Endothelial cell of umbilical vein (primary cell): ENCODE results near the gene AKAP12. TPM values are rescaled to one million over a fixed set of nuclear protein-coding genes. Genes with fewer than 3 reads are reported as not detected.
A peak's percentile ranks its signal among the peaks of the same experiment; 100 is the strongest.

Source experiments
- BruUV-seq: library from RNA; stranded (reverse); fragments of 400-500 nt; replicated peaks from 2 replicates; lab custom pipeline; 2021; lab: Mats Ljungman, UMichigan
- CTCF ChIA-PET: fragments of 300-600, 350-600 bp; sonication (Branson Sonifier 250); formaldehyde crosslinking; loops from one replicate; lab custom pipeline; 2021; ENCODE audit warnings: antibody characterized with exemption, inconsistent platforms; lab: Charles Lee
- POLR2A ChIA-PET: fragments of 300-600, 350-600 bp; sonication (Branson Sonifier 250); formaldehyde crosslinking; loops from one replicate; lab custom pipeline; 2021; ENCODE audit warnings: antibody characterized with exemption, inconsistent platforms; lab: Charles Lee
- DNase-seq: peaks from one replicate; pipeline ENCODE4 v3.0.0-alpha.2; 2011; ENCODE audit warnings: low read depth, low spot score
- FAIRE-seq: peaks from 2 replicates; lab custom pipeline; 2011; peaks lifted over from hg19 to GRCh38; lab: Jason Lieb, UNC
- H2AFZ ChIP-seq: 2 replicates; pipeline ENCODE4 v1.6.0; 2012; ENCODE audit warnings: low read depth, low read length, control low read depth, inconsistent platforms
- H3K27ac ChIP-seq: 2 replicates; pipeline ENCODE4 v1.5.1; 2011; ENCODE audit warnings: low read depth, mild to moderate bottlenecking, control low read depth, low read length, moderate library complexity; ENCODE audit not compliant: insufficient read depth
- H3K27me3 ChIP-seq, 2 experiments: 2 replicates each; pipeline versions ENCODE4 v1.6.0 to v1.6.1; 2011; ENCODE audit warnings: low read length in 2 of 2, mixed read lengths in 1 of 2; ENCODE audit not compliant: control insufficient read depth in 2 of 2, insufficient read depth in 2 of 2
- H3K36me3 ChIP-seq, 2 experiments: 2 replicates in 1 of 2; 3 replicates in 1 of 2; pipeline ENCODE4 v1.5.1; 2011; ENCODE audit warnings: low read length in 2 of 2, mild to moderate bottlenecking in 1 of 2, moderate library complexity in 1 of 2; ENCODE audit not compliant: control insufficient read depth in 2 of 2, insufficient read depth in 2 of 2; ENCODE audit errors: extremely low read depth in 1 of 2
- H3K4me1 ChIP-seq: 3 replicates; pipeline ENCODE4 v1.5.1; 2011; ENCODE audit warnings: mild to moderate bottlenecking, low read length; ENCODE audit not compliant: control insufficient read depth, insufficient read depth; ENCODE audit errors: extremely low read depth
- H3K4me2 ChIP-seq: 2 replicates; pipeline ENCODE4 v1.6.1; 2011; ENCODE audit warnings: low read length, control low read depth, mixed read lengths; ENCODE audit not compliant: insufficient read depth
- H3K4me3 ChIP-seq, 3 experiments: fragments of 200-600 bp in 1 of 3; sonication (generic), shearing (Covaris generic) in 1 of 3; replicated peaks in 1 of 3; 2 replicates each; pipeline ENCODE4 v1.5.1; 2011 to 2016; ENCODE audit warnings: control low read depth in 3 of 3, low read length in 3 of 3, mild to moderate bottlenecking in 2 of 3, inconsistent platforms in 1 of 3, low read depth in 1 of 3, moderate library complexity in 1 of 3; ENCODE audit not compliant: insufficient read depth in 1 of 3
- H3K79me2 ChIP-seq: 2 replicates; pipeline ENCODE4 v1.6.0; 2012; ENCODE audit warnings: low read length, inconsistent platforms; ENCODE audit not compliant: control insufficient read depth, insufficient read depth
- H3K9ac ChIP-seq: replicated peaks from 2 replicates; pipeline ENCODE3; 2011; ENCODE audit warnings: low read length, control low read depth; ENCODE audit not compliant: insufficient read depth; ENCODE audit errors: extremely low read depth
- H3K9me1 ChIP-seq: replicated peaks from 3 replicates; pipeline ENCODE4 v1.6.0; 2011; ENCODE audit warnings: mild to moderate bottlenecking, low read length; ENCODE audit not compliant: control insufficient read depth, insufficient read depth; ENCODE audit errors: extremely low read depth
- H3K9me3 ChIP-seq: replicated peaks from 2 replicates; pipeline ENCODE4 v1.5.1; 2012; ENCODE audit warnings: low read length, inconsistent platforms; ENCODE audit not compliant: control insufficient read depth, insufficient read depth
- H4K20me1 ChIP-seq: replicated peaks from 2 replicates; pipeline ENCODE3; 2011; ENCODE audit warnings: mild to moderate bottlenecking, low read length; ENCODE audit not compliant: control insufficient read depth, insufficient read depth; ENCODE audit errors: extremely low read depth
- EZH2 ChIP-seq: IDR thresholded peaks from 2 replicates; pipeline ENCODE4 v1.6.1; 2012; ENCODE audit warnings: borderline replicate concordance, low read depth, mild to moderate bottlenecking, moderate library complexity, low read length, inconsistent platforms; ENCODE audit not compliant: severe bottlenecking
- FOS ChIP-seq: IDR thresholded peaks from 2 replicates; pipeline ENCODE4 v1.6.1; 2011; ENCODE audit warnings: mild to moderate bottlenecking, low read length, moderate library complexity, borderline replicate concordance; ENCODE audit not compliant: insufficient read depth
- GATA2 ChIP-seq: IDR thresholded peaks from 2 replicates; pipeline ENCODE4 v1.7.0; 2011; ENCODE audit warnings: low read depth, mild to moderate bottlenecking, moderate library complexity, mixed read lengths, low read length; ENCODE audit not compliant: insufficient read length, insufficient read depth
- JUN ChIP-seq: IDR thresholded peaks from 2 replicates; pipeline ENCODE4 v1.6.1; 2011; ENCODE audit warnings: borderline replicate concordance, low read depth; ENCODE audit not compliant: insufficient read length, insufficient read depth
- MYC ChIP-seq: IDR thresholded peaks from one replicate; pipeline ENCODE4 v1.6.1; 2011; ENCODE audit warnings: mild to moderate bottlenecking, low read depth, low read length
- POLR2A ChIP-seq: IDR thresholded peaks from 2 replicates; pipeline ENCODE4 v1.6.1; 2012; ENCODE audit warnings: low read depth, mild to moderate bottlenecking, control low read depth, low read length
- POLR2AphosphoS5 ChIP-seq: IDR thresholded peaks from 2 replicates; pipeline ENCODE4 v1.6.1; 2012; ENCODE audit warnings: low read depth, mild to moderate bottlenecking, control low read depth, low read length, moderate library complexity; ENCODE audit not compliant: insufficient read depth
- dilution Hi-C: fragments of 300-500 bp; cut with MboI; formaldehyde crosslinking; loops from one replicate; pipeline ENCODE4 v1.15.0; 2019; ENCODE audit warnings: low sequenced_read_pairs; ENCODE audit not compliant: extremely low pct_ligation_motif_present
- intact Hi-C: fragments of 100-400 bp; cut with micrococcal nuclease; formaldehyde crosslinking; loops from one replicate; pipeline ENCODE4 v1.10.0; 2022
- polyA plus RNA-seq, 4 experiments: library from polyadenylated mRNA; depleted of rRNA in 3 of 4; stranded (reverse) in 3 of 4; unstranded in 1 of 4; fragments of >200 nt; gene quantifications; 2 replicates each; pipeline versions ENCODE4 v1.2.1 to v1.2.3, GENCODE V29; 2011 to 2012; ENCODE audit warnings: missing spikeins in 1 of 4
- total RNA-seq: library from RNA; stranded (reverse); gene quantifications from 2 replicates; pipeline ENCODE4 v1.2.3, GENCODE V29; 2021
- TF ChIP-seq, protein P1 (sequence below): IDR thresholded peaks from 2 replicates; pipeline ENCODE4 v1.6.1; 2011; ENCODE audit not compliant: insufficient read depth, insufficient read length
- TF ChIP-seq, protein P2 (sequence below), 2 donors: IDR thresholded peaks; 1 replicate in 1 of 2; 2 replicates in 1 of 2; pipeline ENCODE4 v1.5.1; 2011; ENCODE audit warnings: low read length in 2 of 2, mild to moderate bottlenecking in 2 of 2, moderate library complexity in 2 of 2, control low read depth in 1 of 2, inconsistent platforms in 1 of 2, low read depth in 1 of 2; ENCODE audit not compliant: insufficient read depth in 1 of 2; ENCODE audit errors: extremely low read depth in 1 of 2

AKAP12 gene
- total and polyA plus RNA-seq, 2 donors (not counting 3 experiments of a cell fraction or from before 2014, with no cell fraction given), result 46.9 to 340 TPM

- Histone ChIP-seq H4K20me1 (no peaks in the 10 kb centered on the region), H3K9me1 (no peaks in the 10 kb centered on the region), H3K27ac (no peak overlapping the region), H3K9ac (no peak overlapping the region), H2AFZ (no peak overlapping the region), H3K36me3 (peaks cover under 1 to 3% of the 10 kb centered on the region in 2 experiments), H3K9me3 (no peaks in the 10 kb centered on the region), H3K27me3 (no peaks in the 10 kb centered on the region), H3K4me1 (peaks cover 25% of the 10 kb centered on the region), H3K4me2 (no peak overlapping the region), H3K79me2 (peaks cover 46% of the 10 kb centered on the region), H3K4me3 (no peak overlapping the region)
- no peak for TF ChIP-seq POLR2A
- no peak for TF ChIP-seq FOS
- TF ChIP-seq GATA2, result no peak
- TF ChIP-seq EZH2, result no peak
- TF ChIP-seq, protein P1, sequence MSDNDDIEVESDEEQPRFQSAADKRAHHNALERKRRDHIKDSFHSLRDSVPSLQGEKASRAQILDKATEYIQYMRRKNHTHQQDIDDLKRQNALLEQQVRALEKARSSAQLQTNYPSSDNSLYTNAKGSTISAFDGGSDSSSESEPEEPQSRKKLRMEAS, result no peak
- no peak for TF ChIP-seq MYC
- TF ChIP-seq POLR2AphosphoS5, result no peak
- TF ChIP-seq, protein P2, sequence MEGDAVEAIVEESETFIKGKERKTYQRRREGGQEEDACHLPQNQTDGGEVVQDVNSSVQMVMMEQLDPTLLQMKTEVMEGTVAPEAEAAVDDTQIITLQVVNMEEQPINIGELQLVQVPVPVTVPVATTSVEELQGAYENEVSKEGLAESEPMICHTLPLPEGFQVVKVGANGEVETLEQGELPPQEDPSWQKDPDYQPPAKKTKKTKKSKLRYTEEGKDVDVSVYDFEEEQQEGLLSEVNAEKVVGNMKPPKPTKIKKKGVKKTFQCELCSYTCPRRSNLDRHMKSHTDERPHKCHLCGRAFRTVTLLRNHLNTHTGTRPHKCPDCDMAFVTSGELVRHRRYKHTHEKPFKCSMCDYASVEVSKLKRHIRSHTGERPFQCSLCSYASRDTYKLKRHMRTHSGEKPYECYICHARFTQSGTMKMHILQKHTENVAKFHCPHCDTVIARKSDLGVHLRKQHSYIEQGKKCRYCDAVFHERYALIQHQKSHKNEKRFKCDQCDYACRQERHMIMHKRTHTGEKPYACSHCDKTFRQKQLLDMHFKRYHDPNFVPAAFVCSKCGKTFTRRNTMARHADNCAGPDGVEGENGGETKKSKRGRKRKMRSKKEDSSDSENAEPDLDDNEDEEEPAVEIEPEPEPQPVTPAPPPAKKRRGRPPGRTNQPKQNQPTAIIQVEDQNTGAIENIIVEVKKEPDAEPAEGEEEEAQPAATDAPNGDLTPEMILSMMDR (IDR thresholded peaks at IDR 0.05; ENCODE audit: extremely low read depth in 1 of 2, insufficient read depth in 1 of 2, low read depth in 1 of 2, low read length in 2 of 2), result no peak
- no peak for TF ChIP-seq JUN
- dilution Hi-C loops, result no loop called here
- DNase-seq (no peak), FAIRE-seq (peak; percentile 37)
- intact Hi-C loops, result no loop called here
- CTCF ChIA-PET, result interaction anchor here (1.0 to 1.7 kb wide), 2 partner anchors 14 to 42 kb away, joined by 3 to 7 read pairs; no protein-coding TSS in a partner anchor
- POLR2A ChIA-PET, result no interaction called here
- no TSS peak for BruUV-seq
Measured at GRCh38 chr6:151376440-151376839, 136.7 kb downstream of the AKAP12 start.
